Ectodermal cell (in vitro differentiated cells): ENCODE data around the gene BCL11A.

Source experiments
- H3K27ac ChIP-seq: 2 replicates; pipeline ENCODE4 v1.7.0; 2013; ENCODE audit warnings: mild to moderate bottlenecking, low read depth, low read length; ENCODE audit not compliant: insufficient read depth, poor library complexity, severe bottlenecking
- H3K27me3 ChIP-seq: 2 replicates; pipeline ENCODE4 v1.7.0; 2013; ENCODE audit warnings: mild to moderate bottlenecking, low read length; ENCODE audit not compliant: insufficient read depth, control insufficient read depth, poor library complexity, severe bottlenecking
- H3K36me3 ChIP-seq: one replicate; pipeline ENCODE4 v1.7.0; 2013; ENCODE audit warnings: low read length; ENCODE audit not compliant: control insufficient read depth, insufficient read depth
- H3K4me1 ChIP-seq: one replicate; pipeline ENCODE4 v1.7.0; 2013; ENCODE audit warnings: low read length; ENCODE audit not compliant: control insufficient read depth, insufficient read depth
- H3K4me3 ChIP-seq: 2 replicates; pipeline ENCODE4 v1.7.0; 2013; ENCODE audit warnings: low read depth, low read length, control low read depth; ENCODE audit not compliant: insufficient read depth
- H3K9me3 ChIP-seq: 2 replicates; pipeline ENCODE4 v1.7.0; 2013; ENCODE audit warnings: mild to moderate bottlenecking, low read length, moderate library complexity; ENCODE audit not compliant: control insufficient read depth
- WGBS, 2 experiments: methylation state at CpG; one replicate each; pipeline ENCODE4 v1.1.7; 2013; ENCODE audit warnings: missing lambda C conversion rate in 2 of 2; 5-methylcytosine and 5-hydroxymethylcytosine counted together

The BCL11A gene

GRCh38 chr2:60459851-60460250 lies 93.6 kb downstream of the BCL11A start:
- Histone ChIP-seq H3K4me3 (no peak overlapping the region), H3K9me3 (no peaks in the 10 kb centered on the region), H3K4me1 (no peaks in the 10 kb centered on the region), H3K27me3 (no peaks in the 10 kb centered on the region), H3K36me3 (no peaks in the 10 kb centered on the region), H3K27ac (no peak overlapping the region)
- WGBS, 2 experiments = 97 to 98% methylated on average over 4 of the region's 5 CpGs

GRCh38 chr2:60456115-60456770 lies 97.2 kb downstream of the BCL11A start:
- Histone ChIP-seq H3K36me3 (no peaks in the 10 kb centered on the region), H3K4me3 (no peak overlapping the region), H3K27me3 (no peaks in the 10 kb centered on the region), H3K9me3 (no peaks in the 10 kb centered on the region), H3K4me1 (peaks cover 28% of the 10 kb centered on the region), H3K27ac (no peak overlapping the region)
- 82 to 87% methylated on average over 6 of the region's 6 CpGs for WGBS, 2 experiments

- Histone ChIP-seq H3K36me3 (no peaks in the 10 kb centered on the region), H3K9me3 (no peaks in the 10 kb centered on the region), H3K4me3 (no peak overlapping the region), H3K27me3 (no peaks in the 10 kb centered on the region), H3K27ac (peak overlapping the region; percentile 29), H3K4me1 (peaks cover 28% of the 10 kb centered on the region)
- WGBS, 2 experiments = 70 to 80% methylated on average over 9 of the region's 9 CpGs
Measured at GRCh38 chr2:60453872-60454271, 99.6 kb downstream of the BCL11A start.

GRCh38 chr2:60453301-60453700 lies 100.2 kb downstream of the BCL11A start:
- no peak overlapping the region for H3K4me3 ChIP-seq
- WGBS, 2 experiments = 30 to 31% methylated on average over 16 of the region's 16 CpGs
- H3K27me3 ChIP-seq = no peaks in the 10 kb centered on the region
- peaks cover 28% of the 10 kb centered on the region for H3K4me1 ChIP-seq
- no peaks in the 10 kb centered on the region for H3K9me3 ChIP-seq
- peak overlapping the region; percentile 29 for H3K27ac ChIP-seq
- H3K36me3 ChIP-seq = no peaks in the 10 kb centered on the region

- no peaks in the 10 kb centered on the region for H3K36me3 ChIP-seq
- H3K4me1 ChIP-seq = peaks cover 42% of the 10 kb centered on the region
- H3K9me3 ChIP-seq = no peaks in the 10 kb centered on the region
- H3K27me3 ChIP-seq = no peaks in the 10 kb centered on the region
- H3K4me3 ChIP-seq = no peak overlapping the region
- 68 to 85% methylated on average over 1 of the region's 1 CpG for WGBS, 2 experiments
- no peak overlapping the region for H3K27ac ChIP-seq
Measured at GRCh38 chr2:60450488-60450887, 103.0 kb downstream of the BCL11A start.

- Histone ChIP-seq H3K36me3 (no peaks in the 10 kb centered on the region), H3K4me3 (no peak overlapping the region), H3K9me3 (no peaks in the 10 kb centered on the region), H3K27ac (no peak overlapping the region), H3K27me3 (no peaks in the 10 kb centered on the region), H3K4me1 (peaks cover 27% of the 10 kb centered on the region)
- 94 to 96% methylated on average over 1 of the region's 1 CpG for WGBS, 2 experiments
Measured at GRCh38 chr2:60447943-60448342, 105.5 kb downstream of the BCL11A start.

GRCh38 chr2:60446413-60447267 lies 106.8 kb downstream of the BCL11A start:
- Histone ChIP-seq H3K4me3 (no peak overlapping the region), H3K27me3 (no peaks in the 10 kb centered on the region), H3K4me1 (peaks cover 14% of the 10 kb centered on the region), H3K9me3 (no peaks in the 10 kb centered on the region), H3K36me3 (no peaks in the 10 kb centered on the region), H3K27ac (no peak overlapping the region)
- WGBS, 2 experiments = 73 to 79% methylated on average over 8 of the region's 8 CpGs

GRCh38 chr2:60445684-60446179 lies 107.7 kb downstream of the BCL11A start:
- Histone ChIP-seq H3K9me3 (no peaks in the 10 kb centered on the region), H3K4me3 (no peak overlapping the region), H3K27ac (no peak overlapping the region), H3K4me1 (peaks cover 14% of the 10 kb centered on the region), H3K27me3 (no peaks in the 10 kb centered on the region), H3K36me3 (no peaks in the 10 kb centered on the region)
- WGBS, 2 experiments = 87% methylated on average over 8 of the region's 8 CpGs

GRCh38 chr2:60442608-60443007 lies 110.8 kb downstream of the BCL11A start:
- Histone ChIP-seq H3K27me3 (no peaks in the 10 kb centered on the region), H3K4me3 (no peak overlapping the region), H3K36me3 (no peaks in the 10 kb centered on the region), H3K27ac (no peak overlapping the region), H3K9me3 (no peaks in the 10 kb centered on the region), H3K4me1 (peaks cover 14% of the 10 kb centered on the region)
- WGBS, 2 experiments = 69 to 79% methylated on average over 1 to 2 of the region's 3 CpGs

GRCh38 chr2:60441800-60442199 lies 111.7 kb downstream of the BCL11A start:
- Histone ChIP-seq H3K36me3 (no peaks in the 10 kb centered on the region), H3K4me1 (peaks cover 10% of the 10 kb centered on the region), H3K4me3 (no peak overlapping the region), H3K27me3 (no peaks in the 10 kb centered on the region), H3K9me3 (no peaks in the 10 kb centered on the region), H3K27ac (no peak overlapping the region)
- 83 to 97% methylated on average over 4 to 5 of the region's 5 CpGs for WGBS, 2 experiments
